CD4-positive, alpha-beta T cell treated with Interleukin-17A for 1 hour (primary cell): ENCODE data around the gene GUSB.

Experiments used
- DNase-seq: peaks from one replicate; pipeline ENCODE4 v3.0.0-alpha.2; 2020

Gene GUSB

GRCh38 chr7:65927489-65928448 lies 54.2 kb downstream of the GUSB start:
- no peak for DNase-seq

DNA sequence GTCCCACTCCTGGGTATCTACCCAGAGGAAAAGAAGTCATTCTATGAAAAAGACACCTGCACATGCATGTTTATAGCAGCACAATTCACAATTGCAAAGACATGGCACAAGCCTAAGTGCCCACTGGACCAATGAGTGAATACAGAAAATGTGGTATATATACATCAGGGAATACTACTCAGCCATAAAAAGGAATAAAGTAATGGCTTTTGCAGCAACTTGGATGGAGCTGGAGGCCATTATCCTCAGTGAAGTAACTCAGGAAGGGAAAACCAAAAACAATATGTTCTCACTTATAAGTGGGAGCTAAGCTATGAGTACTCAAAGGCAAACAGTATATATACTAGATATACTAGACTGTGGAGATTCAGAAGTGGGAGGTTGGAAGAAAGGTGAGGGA lies 55.4 kb downstream of the GUSB start:
- no peak for DNase-seq

GRCh38 chr7:65925040-65925439 lies 57.0 kb downstream of the GUSB start:
- no peak for DNase-seq

DNA sequence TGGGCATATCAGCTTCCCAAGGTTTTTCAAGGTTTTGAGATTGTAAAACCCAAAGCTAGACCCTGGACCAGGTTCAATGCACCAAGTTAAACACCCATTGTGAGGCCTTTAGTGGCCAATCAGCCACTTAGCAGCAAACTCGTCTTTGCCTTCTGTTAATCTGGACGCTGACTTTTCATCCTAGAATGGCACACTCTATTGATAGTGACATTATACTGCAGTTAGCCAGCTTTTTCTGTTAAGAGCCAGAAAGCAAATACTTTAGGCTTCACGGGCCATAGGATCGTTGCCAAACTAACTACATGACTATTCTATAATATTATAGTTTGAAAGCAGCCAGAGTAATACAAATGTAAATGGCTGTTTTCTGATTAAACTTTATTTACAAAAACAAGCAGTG lies 57.8 kb downstream of the GUSB start:
- no peak for DNase-seq

DNA sequence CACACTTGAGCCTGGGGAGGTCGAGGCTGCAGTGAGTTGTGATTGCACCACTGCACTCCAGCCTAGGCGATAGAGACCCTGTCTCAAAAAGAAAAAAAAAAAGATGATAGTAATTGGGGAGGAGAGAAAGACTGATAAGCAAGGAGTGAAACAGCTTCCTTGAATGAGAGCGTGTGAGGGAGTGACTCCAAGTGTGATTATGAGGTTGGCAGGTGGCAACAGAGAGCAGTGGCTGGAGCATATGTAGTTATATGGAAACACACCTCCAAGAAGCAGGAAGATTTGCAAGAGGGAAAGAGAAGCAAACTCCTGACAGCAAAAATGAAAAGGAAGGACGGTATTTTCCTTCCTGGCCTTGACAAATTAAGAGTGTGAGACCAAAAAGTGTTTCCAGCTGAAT lies 58.7 kb downstream of the GUSB start:
- DNase-seq = no peak

- DNase-seq = no peak
These were observed 65.9 kb downstream of the GUSB start for GRCh38 chr7:65915921-65916657.

- no peak for DNase-seq
These were observed 69.8 kb downstream of the GUSB start for GRCh38 chr7:65912237-65912636.
